ENCODE data around the gene GDPD4.

The GDPD4 gene

GRCh38 chr11:77233011-77233410, 68.5 kb downstream of the GDPD4 start:
- no peak for FAIRE-seq

DNA sequence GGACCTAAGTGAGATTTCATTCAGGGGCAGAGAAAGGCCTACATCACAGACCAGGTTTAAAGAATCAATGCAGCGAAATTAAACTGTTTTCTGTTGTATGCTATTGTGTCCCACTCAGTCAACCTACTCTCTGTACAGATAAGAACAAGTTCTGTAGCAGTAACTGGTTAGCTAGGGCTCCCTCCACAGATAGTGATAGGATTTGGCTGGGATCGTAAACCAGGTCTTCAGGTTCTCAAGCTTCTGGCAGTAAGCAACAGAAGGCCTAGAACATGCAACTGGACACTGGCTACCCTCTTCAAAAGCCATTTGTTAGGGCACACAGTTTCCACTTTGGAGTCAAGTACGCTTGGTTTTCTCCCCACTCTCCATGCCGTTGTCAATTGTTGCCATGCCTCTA, 69.2 kb downstream of the GDPD4 start:
- FAIRE-seq = no peak

DNA sequence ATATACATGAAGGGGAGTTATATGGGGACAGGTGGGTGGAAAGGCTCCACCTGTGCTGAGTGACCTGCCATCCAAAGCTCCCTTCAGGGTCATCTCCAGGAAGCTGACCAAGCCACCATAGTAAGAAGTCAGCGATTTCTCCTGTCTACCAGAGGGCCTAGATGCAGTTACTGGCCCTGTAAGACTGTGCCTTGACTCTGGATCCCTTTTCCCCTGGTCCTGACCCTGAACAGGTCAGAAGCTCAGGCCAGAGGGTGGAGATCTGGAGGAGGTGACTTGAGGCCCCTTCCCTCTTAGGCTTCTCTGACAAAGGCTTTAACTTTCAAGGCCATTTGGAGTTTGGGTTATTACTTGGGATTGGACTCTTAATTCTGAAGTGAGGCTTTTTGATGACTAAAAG, 69.7 kb downstream of the GDPD4 start:
- no peak for FAIRE-seq

DNA sequence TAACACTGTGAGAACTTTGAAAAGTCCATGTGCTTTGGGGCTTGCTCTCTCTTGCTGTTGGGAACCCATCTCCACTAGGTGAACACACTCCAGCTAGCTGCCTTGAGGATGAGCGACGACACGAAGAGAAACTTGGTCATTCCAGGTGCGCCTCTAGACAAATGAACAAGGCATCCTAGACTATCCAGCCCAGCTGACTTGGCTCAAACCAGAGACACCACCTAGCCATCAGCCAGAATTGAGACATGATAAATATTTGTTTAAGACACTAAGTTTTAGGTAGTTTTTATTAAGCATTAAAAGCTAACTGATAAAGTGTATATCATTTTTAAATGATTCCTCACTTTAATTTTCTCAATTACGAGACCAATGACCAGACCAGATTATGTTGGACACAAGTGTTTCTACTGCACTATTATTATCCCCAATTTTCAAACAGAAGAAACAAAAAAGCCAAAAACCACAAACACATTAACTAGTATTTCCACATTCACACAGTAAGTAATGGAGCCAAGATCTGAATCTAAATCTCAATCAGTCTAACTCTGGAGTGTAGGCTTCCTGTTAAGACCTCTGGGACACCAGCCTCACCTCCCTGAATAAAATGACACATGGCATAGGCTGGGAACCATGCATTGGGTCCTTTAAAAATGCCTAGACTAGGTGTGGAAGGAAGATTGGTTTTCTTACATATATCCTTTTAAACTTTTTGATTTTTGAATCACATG, 70.4 kb downstream of the GDPD4 start:
- no peak for FAIRE-seq

- FAIRE-seq = no peak
Observed at GRCh38 chr11:77223797-77224196, 77.7 kb downstream of the GDPD4 start.

- FAIRE-seq = no peak
Observed at GRCh38 chr11:77217156-77217555, 84.3 kb downstream of the GDPD4 start.

- no peak for FAIRE-seq
Observed at GRCh38 chr11:77215106-77215505, 86.4 kb downstream of the GDPD4 start.

GRCh38 chr11:77214557-77214956, 86.9 kb downstream of the GDPD4 start:
- no peak for FAIRE-seq

DNA sequence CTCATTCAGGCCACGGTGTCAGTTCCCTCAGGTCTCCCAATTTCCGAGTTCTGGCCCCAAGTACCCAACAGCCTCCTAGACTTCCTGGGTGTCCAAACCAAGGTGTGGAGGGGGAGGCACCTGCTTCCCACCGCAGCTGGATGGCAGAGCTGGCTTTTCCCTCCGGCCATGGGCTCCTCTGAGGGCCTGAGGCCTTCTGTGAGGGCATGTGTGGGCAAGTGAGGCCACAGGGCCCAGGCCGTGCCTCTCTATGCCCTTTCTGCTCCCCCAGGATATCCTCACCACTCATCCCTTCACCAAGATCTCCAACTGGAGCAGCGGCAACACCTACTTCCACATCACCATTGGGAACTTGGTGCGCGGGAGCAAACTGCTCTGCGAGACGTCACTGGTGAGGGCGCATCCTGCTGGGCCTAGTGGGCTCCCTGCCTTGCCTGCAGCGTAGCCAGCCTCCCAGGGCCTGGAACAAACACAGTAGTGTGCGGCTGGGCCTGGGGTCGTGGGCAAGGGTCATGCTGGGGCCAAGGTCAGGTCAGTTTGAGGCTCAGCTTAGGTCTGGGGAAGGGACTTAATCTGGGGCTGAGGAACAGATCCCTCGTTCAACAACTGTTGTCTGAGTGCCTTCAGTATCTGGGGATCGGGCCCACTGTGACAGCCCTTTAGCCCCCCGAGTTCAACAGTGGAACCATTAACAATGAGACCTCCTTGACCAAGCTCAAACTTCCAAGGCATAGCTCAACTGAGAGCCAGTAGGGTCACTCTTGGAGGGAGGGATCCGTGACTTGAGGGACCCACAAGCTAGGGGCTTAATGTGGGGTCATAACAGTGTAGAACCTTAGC, 87.7 kb downstream of the GDPD4 start:
- no peak for FAIRE-seq

GRCh38 chr11:77213029-77213579, 88.4 kb downstream of the GDPD4 start:
- FAIRE-seq = no peak

- no peak for FAIRE-seq
Observed at GRCh38 chr11:77212314-77213007, 89.0 kb downstream of the GDPD4 start.

GRCh38 chr11:77211594-77212251, 89.8 kb downstream of the GDPD4 start:
- no peak for FAIRE-seq

DNA sequence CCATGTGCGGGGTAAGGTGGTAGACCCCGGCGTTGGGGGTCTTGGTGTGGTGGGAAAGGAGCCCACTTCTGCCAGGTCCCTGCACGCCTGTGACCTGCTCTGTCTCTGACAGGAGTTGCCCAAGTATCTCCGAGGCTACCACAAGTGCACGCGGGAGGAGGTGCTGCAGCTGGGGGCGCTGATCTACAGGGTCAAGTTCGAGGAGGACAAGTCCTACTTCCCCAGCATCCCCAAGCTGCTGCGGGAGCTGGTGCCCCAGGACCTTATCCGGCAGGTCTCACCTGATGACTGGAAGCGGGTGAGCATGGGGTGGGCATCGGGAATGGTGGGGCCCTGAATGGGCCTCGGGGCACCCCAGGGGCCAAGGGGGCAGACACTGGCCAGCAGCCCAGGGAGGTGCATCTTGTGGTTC, 90.4 kb downstream of the GDPD4 start:
- no peak for FAIRE-seq

- FAIRE-seq = no peak
Observed at GRCh38 chr11:77209663-77210062, 91.8 kb downstream of the GDPD4 start.

DNA sequence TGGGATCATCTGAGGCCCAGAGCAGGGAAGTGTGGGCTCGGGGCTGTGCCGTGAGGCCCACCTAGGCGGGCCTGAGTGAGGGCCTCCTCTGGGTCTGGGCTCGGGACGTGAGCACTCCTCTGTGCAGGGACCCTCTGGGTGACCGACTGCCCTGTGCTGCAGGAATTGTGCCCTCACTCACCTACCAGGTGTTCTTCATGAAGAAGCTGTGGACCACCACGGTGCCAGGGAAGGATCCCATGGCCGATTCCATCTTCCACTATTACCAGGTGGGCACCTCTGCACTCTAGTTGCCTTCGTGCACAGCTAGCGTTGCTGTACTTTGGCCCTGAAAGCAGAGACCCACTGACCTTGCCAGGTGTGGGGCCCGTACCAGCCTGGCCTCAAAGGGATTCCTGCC, 93.0 kb downstream of the GDPD4 start:
- FAIRE-seq = no peak

DNA sequence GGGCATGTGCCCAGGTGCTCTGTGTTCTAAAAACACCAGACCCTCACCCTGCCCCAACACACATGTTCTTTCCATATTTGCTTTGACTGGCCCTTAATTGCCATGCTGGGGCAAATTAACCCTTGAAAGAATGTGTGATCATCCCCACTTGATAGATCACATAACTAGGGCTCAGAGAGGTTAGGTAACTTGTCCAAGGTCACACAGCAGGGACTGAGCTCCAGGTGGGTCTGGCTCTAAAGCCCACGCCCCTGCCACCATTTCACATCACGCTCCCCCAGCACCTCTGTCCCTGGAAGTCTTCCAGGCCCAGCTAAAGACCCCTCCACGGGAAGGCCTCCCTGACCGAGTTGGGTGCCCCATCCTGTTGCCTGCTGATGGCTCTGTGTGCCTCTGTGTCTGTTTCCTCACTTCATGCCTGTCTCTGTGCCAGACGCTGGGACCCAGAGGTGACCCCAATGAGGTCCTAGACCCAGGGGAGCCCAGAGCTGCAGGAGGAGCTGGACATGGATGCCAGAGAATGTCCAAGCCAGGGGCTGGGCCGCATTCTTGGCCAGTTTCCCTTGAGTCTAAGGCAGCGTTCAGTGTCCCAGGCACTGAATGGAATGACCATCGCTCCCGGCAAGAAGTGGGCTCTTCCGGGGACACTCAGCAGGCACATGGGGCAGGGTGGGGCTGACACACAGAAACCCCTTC, 93.7 kb downstream of the GDPD4 start:
- no peak for FAIRE-seq

DNA sequence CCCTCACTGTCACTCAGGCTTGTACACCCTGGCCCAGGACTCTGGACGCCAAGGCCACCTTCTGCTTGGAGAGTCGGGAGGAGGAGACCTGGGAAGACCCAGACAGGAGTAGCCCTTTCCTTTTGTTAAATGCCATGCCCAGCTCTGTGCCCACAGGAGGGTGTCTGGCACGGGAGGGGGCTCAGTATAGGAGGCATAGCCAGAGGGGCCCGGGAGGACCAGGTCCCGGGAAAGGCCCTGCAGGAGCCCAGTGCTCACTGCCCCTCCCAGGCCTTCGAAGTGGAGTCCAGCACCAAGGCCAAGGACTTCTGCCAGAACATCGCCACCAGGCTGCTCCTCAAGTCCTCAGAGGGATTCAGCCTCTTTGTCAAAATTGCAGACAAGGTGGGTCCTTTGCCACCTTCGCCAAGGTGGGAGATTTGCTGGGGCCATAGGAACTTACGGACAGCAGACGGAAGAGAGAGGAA, 94.4 kb downstream of the GDPD4 start:
- no peak for FAIRE-seq

- no peak for FAIRE-seq
Observed at GRCh38 chr11:77206264-77207018, 95.0 kb downstream of the GDPD4 start.

DNA sequence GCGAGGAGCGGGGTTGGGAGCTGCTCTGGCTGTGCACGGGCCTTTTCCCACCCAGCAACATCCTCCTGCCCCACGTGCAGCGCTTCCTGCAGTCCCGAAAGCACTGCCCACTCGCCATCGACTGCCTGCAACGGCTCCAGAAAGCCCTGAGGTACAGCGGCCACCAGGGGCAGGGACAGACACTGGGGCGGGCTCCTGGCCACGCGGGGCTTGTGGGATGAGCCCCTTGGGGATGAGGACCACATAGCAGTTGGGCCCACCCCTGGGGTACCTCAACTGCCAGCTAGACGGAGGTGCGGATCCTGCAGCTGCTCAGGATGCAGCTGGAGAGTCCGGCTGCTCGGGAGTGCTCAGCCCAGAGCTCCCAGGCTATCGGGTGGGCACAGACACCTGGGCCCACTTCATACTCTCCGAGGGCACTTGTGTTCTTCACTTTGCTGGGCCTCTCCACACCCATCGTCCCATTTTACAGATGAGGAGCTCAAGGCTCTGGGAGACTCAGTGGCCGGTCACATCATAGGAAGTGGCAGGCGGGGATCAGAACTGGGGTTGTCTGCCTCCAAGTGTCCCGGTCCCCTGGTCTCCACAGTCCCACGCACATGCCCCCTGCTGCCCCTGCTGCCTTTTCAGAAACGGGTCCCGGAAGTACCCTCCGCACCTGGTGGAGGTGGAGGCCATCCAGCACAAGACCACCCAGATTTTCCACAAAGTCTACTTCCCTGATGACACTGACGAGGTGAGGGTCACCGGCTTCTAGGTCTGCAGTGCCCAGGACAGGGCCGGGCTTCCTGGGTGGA, 95.8 kb downstream of the GDPD4 start:
- FAIRE-seq = no peak

DNA sequence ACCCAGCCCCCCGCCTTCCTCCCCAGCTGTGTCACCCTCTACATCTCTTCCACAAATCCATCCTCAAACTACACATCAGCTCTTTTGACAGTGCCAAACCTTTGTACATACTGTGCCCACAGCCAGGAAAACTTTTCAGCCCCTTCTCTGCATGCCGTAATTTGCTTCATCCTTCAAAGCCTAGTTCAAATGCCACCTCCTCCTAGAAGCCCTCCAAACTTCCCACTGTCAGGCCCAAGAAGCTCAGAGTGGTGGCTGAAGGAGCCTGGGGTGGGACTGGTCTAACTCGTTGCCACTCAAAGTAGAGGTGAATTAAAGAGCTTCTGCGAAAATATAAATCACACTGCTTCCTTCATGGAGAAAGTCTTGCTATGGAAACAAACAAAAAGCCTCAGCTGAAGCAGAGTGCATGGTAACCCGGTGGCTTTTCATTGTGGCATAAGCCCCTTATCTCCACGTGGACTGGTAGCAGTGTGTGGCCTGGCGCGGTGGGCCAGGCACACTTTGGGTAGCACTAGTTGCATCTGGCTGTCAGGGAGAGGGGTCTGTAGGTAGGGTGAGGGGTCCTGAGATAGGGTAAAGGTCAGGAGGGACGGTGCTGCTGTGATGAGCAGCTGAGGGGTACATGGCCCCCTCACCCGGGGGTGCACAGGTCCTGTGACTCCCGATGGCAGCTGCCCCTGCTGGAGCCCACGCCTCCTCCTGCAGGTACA, 96.6 kb downstream of the GDPD4 start:
- no peak for FAIRE-seq

Measured in G401.6 (cell line).